H1 (cell line): ENCODE results near the gene YPEL2. TPM values are rescaled to one million over a fixed set of nuclear protein-coding genes. Genes with fewer than 3 reads are reported as not detected.

Source experiments
- CTCF ChIA-PET: fragments of 300-600 bp; sonication (Branson Sonifier 250); formaldehyde crosslinking; loops from one replicate; lab custom pipeline; 2021; ENCODE audit not compliant: partially characterized antibody; lab: Charles Lee
- POLR2A ChIA-PET: fragments of 300-600 bp; sonication (Branson Sonifier 250); formaldehyde crosslinking; loops from one replicate; lab custom pipeline; 2021; ENCODE audit warnings: inconsistent platforms; ENCODE audit not compliant: partially characterized antibody; lab: Charles Lee
- DNase-seq, 2 experiments: peaks; one replicate each; pipeline versions ENCODE4 v3.0.0 to v3.0.0-alpha.2; 2010 to 2022; ENCODE audit warnings: low spot score in 2 of 2, low read depth in 1 of 2, mixed read lengths in 1 of 2
- FAIRE-seq: peaks from 2 replicates; lab custom pipeline; 2011; peaks lifted over from hg19 to GRCh38; lab: Jason Lieb, UNC
- H2AFZ ChIP-seq: 2 replicates; pipeline ENCODE4 v1.8.1; 2012; ENCODE audit warnings: low read length, inconsistent platforms
- H2AK5ac ChIP-seq: 2 replicates; pipeline ENCODE4 v1.6.1; 2013; ENCODE audit warnings: low read depth, low read length
- H2BK120ac ChIP-seq: replicated peaks from 2 replicates; pipeline ENCODE3; 2013; ENCODE audit warnings: low read depth, low read length, inconsistent platforms
- H2BK12ac ChIP-seq: 2 replicates; pipeline ENCODE4 v1.6.1; 2013; ENCODE audit warnings: low read depth, low read length
- H2BK15ac ChIP-seq: 2 replicates; pipeline ENCODE4 v1.6.1; 2013; ENCODE audit warnings: low read length
- H2BK20ac ChIP-seq: 2 replicates; pipeline ENCODE4 v1.6.1; 2013; ENCODE audit warnings: low read length
- H2BK5ac ChIP-seq: 2 replicates; pipeline ENCODE4 v1.6.1; 2013; ENCODE audit warnings: low read depth, low read length
- H3K14ac ChIP-seq: 2 replicates; pipeline ENCODE4 v1.6.1; 2013; ENCODE audit warnings: inconsistent platforms; ENCODE audit not compliant: insufficient read length
- H3K18ac ChIP-seq: 2 replicates; pipeline ENCODE4 v1.6.1; 2013; ENCODE audit warnings: low read length; ENCODE audit errors: extremely low read depth
- H3K23ac ChIP-seq: 2 replicates; pipeline ENCODE4 v1.6.1; 2013; ENCODE audit warnings: inconsistent platforms; ENCODE audit not compliant: insufficient read length
- H3K23me2 ChIP-seq: 2 replicates; pipeline ENCODE4 v1.6.1; 2013; ENCODE audit warnings: low read depth, low read length
- H3K27ac ChIP-seq: 2 replicates; pipeline ENCODE4 v1.6.1; 2011; ENCODE audit warnings: low read depth, low read length, inconsistent platforms
- H3K27me3 ChIP-seq, 4 experiments: replicated peaks in 1 of 4; 1 replicate in 1 of 4; 2 replicates in 3 of 4; pipeline versions ENCODE4 v1.6.1 to v1.8.1; 2011 to 2013; ENCODE audit warnings: low read length in 3 of 4, mild to moderate bottlenecking in 3 of 4, inconsistent platforms in 2 of 4, mixed read lengths in 2 of 4, moderate library complexity in 1 of 4; ENCODE audit not compliant: control insufficient read depth in 3 of 4, insufficient read depth in 3 of 4; ENCODE audit errors: extremely low read depth in 1 of 4
- H3K36me3 ChIP-seq, 4 experiments: 2 replicates each; pipeline versions ENCODE4 v1.6.1 to v1.8.1; 2011 to 2013; ENCODE audit warnings: mild to moderate bottlenecking in 4 of 4, low read length in 3 of 4, moderate library complexity in 2 of 4, control low read depth in 1 of 4, inconsistent platforms in 1 of 4; ENCODE audit not compliant: insufficient read depth in 4 of 4, control insufficient read depth in 2 of 4
- H3K4ac ChIP-seq: replicated peaks from 2 replicates; pipeline ENCODE3; 2013; ENCODE audit warnings: low read length, low read depth, mixed read lengths, inconsistent platforms; ENCODE audit not compliant: insufficient read length
- H3K4me1 ChIP-seq, 4 experiments: replicated peaks in 1 of 4; 1 replicate in 1 of 4; 2 replicates in 3 of 4; pipeline versions ENCODE4 v1.6.1 to v1.8.1; 2011 to 2013; ENCODE audit warnings: low read length in 3 of 4, inconsistent platforms in 2 of 4, mixed read lengths in 1 of 4; ENCODE audit not compliant: insufficient read depth in 4 of 4, control insufficient read depth in 3 of 4
- H3K4me2 ChIP-seq, 2 experiments: 2 replicates each; pipeline versions ENCODE4 v1.6.1 to v1.8.1; 2011 to 2013; ENCODE audit warnings: low read depth in 2 of 2, low read length in 2 of 2, control low read depth in 1 of 2, inconsistent platforms in 1 of 2, mild to moderate bottlenecking in 1 of 2; ENCODE audit not compliant: insufficient read depth in 1 of 2
- H3K4me3 ChIP-seq, 4 experiments: fragments of 200-600, 300-600 bp in 1 of 4; sonication (generic), shearing (Covaris generic), sonication (Bioruptor Twin) in 1 of 4; 2 replicates each; pipeline versions ENCODE4 v1.5.1 to v1.8.1; 2011 to 2016; ENCODE audit warnings: low read length in 4 of 4, low read depth in 3 of 4, control low read depth in 2 of 4, inconsistent platforms in 2 of 4, mild to moderate bottlenecking in 2 of 4, mixed read lengths in 1 of 4, moderate library complexity in 1 of 4; ENCODE audit not compliant: insufficient read depth in 2 of 4; ENCODE audit errors: extremely low read depth in 1 of 4
- H3K56ac ChIP-seq: replicated peaks from 2 replicates; pipeline ENCODE3; 2013; ENCODE audit warnings: low read depth, mild to moderate bottlenecking, mixed read lengths, low read length, inconsistent platforms; ENCODE audit not compliant: insufficient read length
- H3K79me1 ChIP-seq: 2 replicates; pipeline ENCODE4 v1.6.1; 2013; ENCODE audit warnings: low read depth, low read length, control low read depth
- H3K79me2 ChIP-seq, 2 experiments: 2 replicates each; pipeline versions ENCODE4 v1.6.1 to v1.8.1; 2012 to 2013; ENCODE audit warnings: low read length in 2 of 2, mild to moderate bottlenecking in 2 of 2, inconsistent platforms in 1 of 2; ENCODE audit not compliant: insufficient read depth in 2 of 2, control insufficient read depth in 1 of 2
- H3K9ac ChIP-seq, 4 experiments: replicated peaks in 1 of 4; 1 replicate in 1 of 4; 2 replicates in 3 of 4; pipeline versions ENCODE4 v1.6.1 to v1.8.1; 2011 to 2013; ENCODE audit warnings: low read depth in 3 of 4, low read length in 3 of 4, control low read depth in 2 of 4, mild to moderate bottlenecking in 2 of 4, moderate library complexity in 2 of 4, inconsistent platforms in 1 of 4; ENCODE audit errors: extremely low read depth in 1 of 4
- H3K9me3 ChIP-seq, 2 experiments: 2 replicates each; pipeline versions ENCODE4 v1.6.1 to v1.8.1; 2012 to 2013; ENCODE audit warnings: mild to moderate bottlenecking in 2 of 2, moderate library complexity in 2 of 2, control low read depth in 1 of 2, inconsistent platforms in 1 of 2, low read depth in 1 of 2, low read length in 1 of 2, mixed read lengths in 1 of 2; ENCODE audit not compliant: insufficient read depth in 2 of 2
- H4K20me1 ChIP-seq, 2 experiments: replicated peaks in 1 of 2; 2 replicates each; pipeline versions ENCODE3 to v1.8.1; 2011 to 2013; ENCODE audit warnings: inconsistent platforms in 2 of 2, low read length in 2 of 2, mild to moderate bottlenecking in 1 of 2; ENCODE audit not compliant: insufficient read depth in 2 of 2, control insufficient read depth in 1 of 2
- H4K5ac ChIP-seq: 2 replicates; pipeline ENCODE4 v1.6.1; 2013; ENCODE audit warnings: low read length, low read depth, mixed read lengths, inconsistent platforms; ENCODE audit not compliant: insufficient read length
- H4K8ac ChIP-seq: 2 replicates; pipeline ENCODE4 v1.8.0; 2013; ENCODE audit warnings: mild to moderate bottlenecking, moderate library complexity, low read length, inconsistent platforms; ENCODE audit not compliant: insufficient read depth; ENCODE audit errors: extremely low read depth
- H4K91ac ChIP-seq: replicated peaks from 2 replicates; pipeline ENCODE3; 2013; ENCODE audit warnings: low read length, mixed read lengths, inconsistent platforms; ENCODE audit not compliant: insufficient read length
- CHD7 ChIP-seq: fragments of 300-600 bp; sonication (generic); IDR thresholded peaks from 2 replicates; pipeline ENCODE4 v1.7.1; 2012; ENCODE audit warnings: low read length, moderate library complexity, mild to moderate bottlenecking, inconsistent platforms; ENCODE audit not compliant: insufficient replicate concordance
- polyA plus RNA-seq, 7 experiments: library from polyadenylated mRNA; depleted of rRNA in 3 of 7; stranded (reverse) in 5 of 7; unstranded in 2 of 7; fragments of >200 nt in 5 of 7; fragments of 200-250 nt in 2 of 7; gene quantifications; 1 replicate in 5 of 7; 2 replicates in 1 of 7; 4 replicates in 1 of 7; pipeline versions ENCODE4 v1.2.1 to v1.2.3, GENCODE V29; 2011 to 2013; ENCODE audit warnings: missing spikeins in 2 of 7, mixed read lengths in 2 of 7
- total RNA-seq: library from RNA; stranded (reverse); fragmentation: NEBNext Ultra II Directional; extraction: Animal tissue kit (Norgen Biotek cat#: 25700); gene quantifications from 2 replicates; pipeline ENCODE4 v1.2.1, GENCODE V29; 2021

Gene YPEL2
- total and polyA plus RNA-seq, 2 of the 8 experiments (the other 6 are each of a cell fraction or from before 2014, with no cell fraction given): 1.6 to 3.5 TPM

- Histone ChIP-seq H3K23ac (no peak overlapping the region), H2BK12ac (no peak overlapping the region), H3K9ac (no peak overlapping the region), H3K56ac (no peak overlapping the region), H3K4me1 (no peaks in the 10 kb centered on the region), H4K20me1 (no peaks in the 10 kb centered on the region), H3K79me2 (no peaks in the 10 kb centered on the region), H3K9me3 (no peaks in the 10 kb centered on the region), H3K4ac (no peak overlapping the region), H2BK15ac (no peak overlapping the region), H3K18ac (no peak overlapping the region), H4K8ac (no peak overlapping the region), H2AFZ (no peak overlapping the region), H3K36me3 (no peaks in the 10 kb centered on the region), H3K79me1 (no peaks in the 10 kb centered on the region), H3K4me2 (no peak overlapping the region), H3K27ac (no peak overlapping the region), H2BK5ac (no peak overlapping the region), H2BK20ac (no peak overlapping the region), H4K5ac (no peak overlapping the region), H3K4me3 (no peak overlapping the region), H3K14ac (no peak overlapping the region), H3K27me3 (no peaks in the 10 kb centered on the region), H2AK5ac (no peak overlapping the region), H4K91ac (no peak overlapping the region), H3K23me2 (no peaks in the 10 kb centered on the region), H2BK120ac (no peak overlapping the region)
- ChIA-PET CTCF (interaction anchor here (0.6 to 14.0 kb wide), 7 partner anchors 8 to 186 kb away, joined by 3 to 299 read pairs (median 11); no protein-coding TSS in a partner anchor), POLR2A (no interaction called here)
- no peak for DNase-seq
- no peak for FAIRE-seq
- no peak for TF ChIP-seq CHD7
Observed at GRCh38 chr17:59431601-59432000, 100.1 kb downstream of the YPEL2 start.
